Liver (tissue), 9 donors: ENCODE results near the gene CRYBA2. TPM values are rescaled to one million over a fixed set of nuclear protein-coding genes. Genes with fewer than 3 reads are reported as not detected.

ENCODE experiments used
- DNase-seq: peaks from one replicate; pipeline ENCODE4 v3.0.0-alpha.2; 2017; ENCODE audit warnings: low spot score
- H3K27ac ChIP-seq, 2 donors: one replicate each; pipeline ENCODE4 v1.7.0; 2013; ENCODE audit warnings: inconsistent platforms in 2 of 2, low read length in 2 of 2, control low read depth in 1 of 2, low read depth in 1 of 2, mild to moderate bottlenecking in 1 of 2
- H3K27me3 ChIP-seq, 4 donors: one replicate each; pipeline versions ENCODE4 v1.6.1 to v1.7.0; 2013; ENCODE audit warnings: low read length in 3 of 4, inconsistent platforms in 1 of 4, mild to moderate bottlenecking in 1 of 4, moderate library complexity in 1 of 4; ENCODE audit not compliant: control insufficient read depth in 4 of 4, insufficient read depth in 4 of 4
- H3K36me3 ChIP-seq, 4 donors: one replicate each; pipeline versions ENCODE4 v1.6.1 to v1.7.0; 2013; ENCODE audit warnings: low read length in 3 of 4, mild to moderate bottlenecking in 3 of 4, low read depth in 1 of 4, moderate library complexity in 1 of 4; ENCODE audit not compliant: control insufficient read depth in 4 of 4, insufficient read depth in 3 of 4
- H3K4me1 ChIP-seq, 4 donors: one replicate each; pipeline versions ENCODE4 v1.6.1 to v1.7.0; 2013; ENCODE audit warnings: low read length in 3 of 4, mild to moderate bottlenecking in 3 of 4, moderate library complexity in 1 of 4; ENCODE audit not compliant: control insufficient read depth in 4 of 4, insufficient read depth in 4 of 4
- H3K4me3 ChIP-seq, 3 donors: one replicate each; pipeline versions ENCODE4 v1.6.1 to v1.7.0; 2013; ENCODE audit warnings: low read length in 3 of 3, control low read depth in 1 of 3, low read depth in 1 of 3, mild to moderate bottlenecking in 1 of 3
- H3K9ac ChIP-seq, 2 donors: one replicate each; pipeline ENCODE4 v1.7.0; 2013; ENCODE audit warnings: low read length in 2 of 2, mild to moderate bottlenecking in 2 of 2, moderate library complexity in 2 of 2, control low read depth in 1 of 2, low read depth in 1 of 2
- H3K9me3 ChIP-seq, 4 donors: one replicate each; pipeline versions ENCODE4 v1.6.1 to v1.7.0; 2013; ENCODE audit warnings: low read length in 3 of 4; ENCODE audit not compliant: control insufficient read depth in 4 of 4
- EGR1 ChIP-seq, 2 donors: IDR thresholded peaks; 2 replicates each; pipeline ENCODE4 v1.6.1; 2016 to 2018; ENCODE audit warnings: antibody characterized with exemption in 2 of 2, low read depth in 2 of 2
- FOXA1 ChIP-seq: IDR thresholded peaks from 2 replicates; pipeline ENCODE4 v1.6.1; 2016; ENCODE audit warnings: antibody characterized with exemption
- FOXA2 ChIP-seq: IDR thresholded peaks from 2 replicates; pipeline ENCODE4 v1.6.1; 2016; ENCODE audit warnings: antibody characterized with exemption
- GABPA ChIP-seq, 2 donors: IDR thresholded peaks in 1 of 2; conservative IDR thresholded peaks in 1 of 2; 2 replicates each; pipeline ENCODE4 v1.6.1; 2016; ENCODE audit warnings: antibody characterized with exemption in 2 of 2, mild to moderate bottlenecking in 1 of 2, moderate library complexity in 1 of 2
- HNF4A ChIP-seq, 2 donors: conservative IDR thresholded peaks; 2 replicates each; pipeline ENCODE4 v1.6.1; 2016; ENCODE audit warnings: antibody characterized with exemption in 2 of 2, mild to moderate bottlenecking in 2 of 2
- HNF4G ChIP-seq: IDR thresholded peaks from 2 replicates; pipeline ENCODE4 v1.6.1; 2016; ENCODE audit warnings: antibody characterized with exemption
- JUND ChIP-seq, 2 donors: IDR thresholded peaks; 2 replicates each; pipeline ENCODE4 v1.6.1; 2016; ENCODE audit warnings: antibody characterized with exemption in 2 of 2
- NR2F2 ChIP-seq: IDR thresholded peaks from 2 replicates; pipeline ENCODE4 v1.6.1; 2016; ENCODE audit warnings: antibody characterized with exemption
- RAD21 ChIP-seq, 2 donors: IDR thresholded peaks; 2 replicates each; pipeline ENCODE4 v1.6.1; 2016; ENCODE audit warnings: antibody characterized with exemption in 2 of 2, mild to moderate bottlenecking in 2 of 2
- RXRA ChIP-seq, 2 donors: IDR thresholded peaks; 2 replicates each; pipeline ENCODE4 v1.6.1; 2017 to 2018; ENCODE audit warnings: antibody characterized with exemption in 2 of 2, mild to moderate bottlenecking in 1 of 2
- SP1 ChIP-seq: IDR thresholded peaks from 2 replicates; pipeline ENCODE4 v1.6.1; 2018; ENCODE audit warnings: antibody characterized with exemption, mild to moderate bottlenecking
- TAF1 ChIP-seq: conservative IDR thresholded peaks from 2 replicates; pipeline ENCODE4 v1.6.1; 2016; ENCODE audit warnings: antibody characterized with exemption, mild to moderate bottlenecking
- YY1 ChIP-seq: IDR thresholded peaks from 2 replicates; pipeline ENCODE4 v1.6.1; 2016; ENCODE audit warnings: antibody characterized with exemption, mild to moderate bottlenecking
- WGBS: extraction: QIAGEN DNeasy Blood & Tissue Kit; methylation state at CpG from one replicate; pipeline ENCODE4 v1.1.7; 2013; 5-methylcytosine and 5-hydroxymethylcytosine counted together
- polyA plus RNA-seq, 2 donors: library from polyadenylated mRNA; stranded (reverse) in 1 of 2; unstranded in 1 of 2; fragments of 200-250 nt in 1 of 2; fragments of >200 nt in 1 of 2; fragmentation: Nextera tagmentation in 1 of 2; extraction: Ambion mirVana in 1 of 2; gene quantifications; one replicate each; pipeline versions ENCODE4 v1.2.1 to v1.2.3, GENCODE V29; 2013 to 2015
- total RNA-seq, 2 donors: library from RNA; depleted of rRNA; stranded (reverse); fragments of >200 nt; gene quantifications; one replicate each; pipeline ENCODE4 v1.2.3, GENCODE V29; 2014
- TF ChIP-seq, protein P1 (sequence below): fragments of 150-350 bp; IDR thresholded peaks from 2 replicates; pipeline ENCODE4 v1.5.1; 2017; ENCODE audit warnings: improper control_type of control experiment, low read depth, low read length; ENCODE audit not compliant: missing input control
- TF ChIP-seq, protein P2 (sequence below): IDR thresholded peaks from 2 replicates; pipeline ENCODE4 v1.6.1; 2016; ENCODE audit warnings: antibody characterized with exemption, mild to moderate bottlenecking
- TF ChIP-seq, protein P3 (sequence below): IDR thresholded peaks from 2 replicates; pipeline ENCODE4 v1.6.1; 2016; ENCODE audit warnings: antibody characterized with exemption
- TF ChIP-seq, protein P4 (sequence below): IDR thresholded peaks from 2 replicates; pipeline ENCODE4 v1.6.1; 2016; ENCODE audit warnings: antibody characterized with exemption
- TF ChIP-seq, protein P5 (sequence below): IDR thresholded peaks from 2 replicates; pipeline ENCODE4 v1.6.1; 2016; ENCODE audit warnings: antibody characterized with exemption
- donor health status: healthy.
- donor health status: healthy.
- donor health status: healthy.
- donor health status: healthy.
- donor health status: healthy.

The CRYBA2 gene
- total and polyA plus RNA-seq, 4 donors: not detected

DNA sequence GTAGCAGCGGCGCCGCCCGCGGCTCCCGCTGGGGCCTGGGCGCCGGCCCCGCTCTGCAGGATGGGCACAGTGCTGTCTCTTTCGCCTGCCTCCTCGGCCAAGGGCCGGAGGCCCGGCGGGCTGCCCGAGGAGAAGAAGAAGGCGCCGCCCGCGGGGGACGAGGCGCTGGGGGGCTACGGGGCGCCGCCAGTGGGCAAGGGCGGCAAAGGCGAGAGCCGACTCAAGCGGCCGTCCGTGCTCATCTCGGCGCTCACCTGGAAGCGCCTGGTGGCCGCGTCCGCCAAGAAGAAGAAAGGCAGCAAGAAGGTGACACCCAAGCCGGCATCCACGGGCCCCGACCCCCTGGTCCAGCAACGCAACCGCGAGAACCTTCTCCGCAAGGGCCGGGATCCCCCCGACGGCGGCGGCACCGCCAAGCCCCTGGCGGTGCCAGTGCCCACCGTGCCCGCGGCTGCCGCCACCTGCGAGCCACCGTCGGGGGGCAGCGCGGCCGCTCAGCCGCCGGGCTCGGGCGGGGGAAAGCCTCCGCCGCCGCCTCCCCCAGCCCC, 33.4 kb downstream of the CRYBA2 start:
- H3K4me1 ChIP-seq: peaks cover 0 to 12% (median 5%) of the 10 kb centered on the region in 4 donors
- H3K9me3 ChIP-seq: no peaks in the 10 kb centered on the region
- no peaks in the 10 kb centered on the region for H3K36me3 ChIP-seq
- no peak for DNase-seq
- TF ChIP-seq SP1 (no peak), RXRA (IDR thresholded peaks at IDR 0.05) (no peak), RAD21 (IDR thresholded peaks at IDR 0.05) (no peak), NR2F2 (no peak), GABPA (IDR thresholded peaks at IDR 0.05 in 1 of 2, conservative IDR thresholded peaks at IDR 0.05 in 1 of 2) (no peak), YY1 (no peak), FOXA2 (no peak), JUND (IDR thresholded peaks at IDR 0.05) (no peak), HNF4A (conservative IDR thresholded peaks at IDR 0.05) (no peak), HNF4G (no peak), FOXA1 (no peak), EGR1 (IDR thresholded peaks at IDR 0.05; ENCODE audit: low read depth in 2 of 2) (no peak), TAF1 (no peak)
- TF ChIP-seq, protein P1, sequence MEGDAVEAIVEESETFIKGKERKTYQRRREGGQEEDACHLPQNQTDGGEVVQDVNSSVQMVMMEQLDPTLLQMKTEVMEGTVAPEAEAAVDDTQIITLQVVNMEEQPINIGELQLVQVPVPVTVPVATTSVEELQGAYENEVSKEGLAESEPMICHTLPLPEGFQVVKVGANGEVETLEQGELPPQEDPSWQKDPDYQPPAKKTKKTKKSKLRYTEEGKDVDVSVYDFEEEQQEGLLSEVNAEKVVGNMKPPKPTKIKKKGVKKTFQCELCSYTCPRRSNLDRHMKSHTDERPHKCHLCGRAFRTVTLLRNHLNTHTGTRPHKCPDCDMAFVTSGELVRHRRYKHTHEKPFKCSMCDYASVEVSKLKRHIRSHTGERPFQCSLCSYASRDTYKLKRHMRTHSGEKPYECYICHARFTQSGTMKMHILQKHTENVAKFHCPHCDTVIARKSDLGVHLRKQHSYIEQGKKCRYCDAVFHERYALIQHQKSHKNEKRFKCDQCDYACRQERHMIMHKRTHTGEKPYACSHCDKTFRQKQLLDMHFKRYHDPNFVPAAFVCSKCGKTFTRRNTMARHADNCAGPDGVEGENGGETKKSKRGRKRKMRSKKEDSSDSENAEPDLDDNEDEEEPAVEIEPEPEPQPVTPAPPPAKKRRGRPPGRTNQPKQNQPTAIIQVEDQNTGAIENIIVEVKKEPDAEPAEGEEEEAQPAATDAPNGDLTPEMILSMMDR: no peak
- TF ChIP-seq, protein P2, sequence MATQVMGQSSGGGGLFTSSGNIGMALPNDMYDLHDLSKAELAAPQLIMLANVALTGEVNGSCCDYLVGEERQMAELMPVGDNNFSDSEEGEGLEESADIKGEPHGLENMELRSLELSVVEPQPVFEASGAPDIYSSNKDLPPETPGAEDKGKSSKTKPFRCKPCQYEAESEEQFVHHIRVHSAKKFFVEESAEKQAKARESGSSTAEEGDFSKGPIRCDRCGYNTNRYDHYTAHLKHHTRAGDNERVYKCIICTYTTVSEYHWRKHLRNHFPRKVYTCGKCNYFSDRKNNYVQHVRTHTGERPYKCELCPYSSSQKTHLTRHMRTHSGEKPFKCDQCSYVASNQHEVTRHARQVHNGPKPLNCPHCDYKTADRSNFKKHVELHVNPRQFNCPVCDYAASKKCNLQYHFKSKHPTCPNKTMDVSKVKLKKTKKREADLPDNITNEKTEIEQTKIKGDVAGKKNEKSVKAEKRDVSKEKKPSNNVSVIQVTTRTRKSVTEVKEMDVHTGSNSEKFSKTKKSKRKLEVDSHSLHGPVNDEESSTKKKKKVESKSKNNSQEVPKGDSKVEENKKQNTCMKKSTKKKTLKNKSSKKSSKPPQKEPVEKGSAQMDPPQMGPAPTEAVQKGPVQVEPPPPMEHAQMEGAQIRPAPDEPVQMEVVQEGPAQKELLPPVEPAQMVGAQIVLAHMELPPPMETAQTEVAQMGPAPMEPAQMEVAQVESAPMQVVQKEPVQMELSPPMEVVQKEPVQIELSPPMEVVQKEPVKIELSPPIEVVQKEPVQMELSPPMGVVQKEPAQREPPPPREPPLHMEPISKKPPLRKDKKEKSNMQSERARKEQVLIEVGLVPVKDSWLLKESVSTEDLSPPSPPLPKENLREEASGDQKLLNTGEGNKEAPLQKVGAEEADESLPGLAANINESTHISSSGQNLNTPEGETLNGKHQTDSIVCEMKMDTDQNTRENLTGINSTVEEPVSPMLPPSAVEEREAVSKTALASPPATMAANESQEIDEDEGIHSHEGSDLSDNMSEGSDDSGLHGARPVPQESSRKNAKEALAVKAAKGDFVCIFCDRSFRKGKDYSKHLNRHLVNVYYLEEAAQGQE: no peak
- TF ChIP-seq, protein P3, sequence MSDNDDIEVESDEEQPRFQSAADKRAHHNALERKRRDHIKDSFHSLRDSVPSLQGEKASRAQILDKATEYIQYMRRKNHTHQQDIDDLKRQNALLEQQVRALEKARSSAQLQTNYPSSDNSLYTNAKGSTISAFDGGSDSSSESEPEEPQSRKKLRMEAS: no peak
- TF ChIP-seq, protein P4, sequence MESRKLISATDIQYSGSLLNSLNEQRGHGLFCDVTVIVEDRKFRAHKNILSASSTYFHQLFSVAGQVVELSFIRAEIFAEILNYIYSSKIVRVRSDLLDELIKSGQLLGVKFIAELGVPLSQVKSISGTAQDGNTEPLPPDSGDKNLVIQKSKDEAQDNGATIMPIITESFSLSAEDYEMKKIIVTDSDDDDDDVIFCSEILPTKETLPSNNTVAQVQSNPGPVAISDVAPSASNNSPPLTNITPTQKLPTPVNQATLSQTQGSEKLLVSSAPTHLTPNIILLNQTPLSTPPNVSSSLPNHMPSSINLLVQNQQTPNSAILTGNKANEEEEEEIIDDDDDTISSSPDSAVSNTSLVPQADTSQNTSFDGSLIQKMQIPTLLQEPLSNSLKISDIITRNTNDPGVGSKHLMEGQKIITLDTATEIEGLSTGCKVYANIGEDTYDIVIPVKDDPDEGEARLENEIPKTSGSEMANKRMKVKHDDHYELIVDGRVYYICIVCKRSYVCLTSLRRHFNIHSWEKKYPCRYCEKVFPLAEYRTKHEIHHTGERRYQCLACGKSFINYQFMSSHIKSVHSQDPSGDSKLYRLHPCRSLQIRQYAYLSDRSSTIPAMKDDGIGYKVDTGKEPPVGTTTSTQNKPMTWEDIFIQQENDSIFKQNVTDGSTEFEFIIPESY: no peak
- TF ChIP-seq, protein P5, sequence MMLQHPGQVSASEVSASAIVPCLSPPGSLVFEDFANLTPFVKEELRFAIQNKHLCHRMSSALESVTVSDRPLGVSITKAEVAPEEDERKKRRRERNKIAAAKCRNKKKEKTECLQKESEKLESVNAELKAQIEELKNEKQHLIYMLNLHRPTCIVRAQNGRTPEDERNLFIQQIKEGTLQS: no peak
- no peak overlapping the region for H3K9ac ChIP-seq
- H3K27me3 ChIP-seq: peaks cover 6 to 17% (median 9%) of the 10 kb centered on the region in 4 donors
- 3% methylated on average over 67 of the region's 67 CpGs for WGBS
- H3K27ac ChIP-seq: no peak overlapping the region
- H3K4me3 ChIP-seq: peak overlapping the region in 1 of 3 donors; percentile 40
